B cell (primary cell): ENCODE measurements around the gene ARHGEF19. TPM values are rescaled to one million over a fixed set of nuclear protein-coding genes. Genes with fewer than 3 reads are reported as not detected.

Experiments used
- ATAC-seq: fragments of 200-7000 bp; cut with Tn5 transposase; one replicate; pipeline ENCODE4 v1.10.0; 2021; ENCODE audit warnings: low read depth, mild to moderate bottlenecking, moderate number of reproducible peaks, moderate library complexity
- CTCF ChIA-PET: fragments of 350-600 bp; sonication (Branson Sonifier 250); formaldehyde crosslinking; loops from one replicate; lab custom pipeline; 2021; ENCODE audit warnings: antibody characterized with exemption, inconsistent platforms; lab: Charles Lee
- POLR2A ChIA-PET: fragments of 350-600 bp; sonication (Branson Sonifier 250); formaldehyde crosslinking; loops from one replicate; lab custom pipeline; 2021; ENCODE audit warnings: antibody characterized with exemption; lab: Charles Lee
- DNase-seq: peaks from one replicate; pipeline ENCODE4 v3.0.0; 2013
- H2AFZ ChIP-seq: 2 replicates; pipeline ENCODE4 v1.6.1; 2012; ENCODE audit warnings: mild to moderate bottlenecking, low read depth, low read length; ENCODE audit not compliant: insufficient read depth, poor library complexity, severe bottlenecking
- H3K27ac ChIP-seq, 2 donors: 1 replicate in 1 of 2; 2 replicates in 1 of 2; pipeline ENCODE4 v1.5.1; 2012 to 2013; ENCODE audit warnings: low read length in 2 of 2, mild to moderate bottlenecking in 2 of 2, moderate library complexity in 1 of 2
- H3K27me3 ChIP-seq, 4 experiments: fragments of 200-600 bp in 1 of 4; sonication (generic) in 1 of 4; replicated peaks in 1 of 4; 1 replicate in 2 of 4; 2 replicates in 2 of 4; pipeline versions ENCODE4 v1.6.1 to v1.7.0; 2013 to 2016; ENCODE audit warnings: low read length in 3 of 4, mild to moderate bottlenecking in 2 of 4, mixed read lengths in 1 of 4, moderate library complexity in 1 of 4; ENCODE audit not compliant: insufficient read depth in 4 of 4, control insufficient read depth in 3 of 4; ENCODE audit errors: control extremely low read depth in 1 of 4
- H3K36me3 ChIP-seq, 2 experiments: replicated peaks in 1 of 2; 1 replicate in 1 of 2; 2 replicates in 1 of 2; pipeline versions ENCODE4 v1.6.1 to v1.7.1; 2013; ENCODE audit warnings: low read length in 1 of 2; ENCODE audit not compliant: insufficient read depth in 2 of 2, control insufficient read depth in 1 of 2; ENCODE audit errors: control extremely low read depth in 1 of 2, extremely low read depth in 1 of 2
- H3K4me1 ChIP-seq, 2 donors: fragments of 200-600 bp in 1 of 2; sonication (generic) in 1 of 2; 1 replicate in 1 of 2; 2 replicates in 1 of 2; pipeline versions ENCODE4 v1.5.1 to v1.6.1; 2013 to 2017; ENCODE audit warnings: low read length in 2 of 2; ENCODE audit not compliant: control insufficient read depth in 2 of 2, insufficient read depth in 2 of 2
- H3K4me2 ChIP-seq: replicated peaks from 2 replicates; pipeline ENCODE3; 2012; ENCODE audit warnings: mild to moderate bottlenecking, low read depth, low read length; ENCODE audit not compliant: poor library complexity, severe bottlenecking
- H3K4me3 ChIP-seq, 5 experiments: fragments of 200-600 bp in 1 of 5; sonication (generic) in 1 of 5; 1 replicate in 3 of 5; 2 replicates in 2 of 5; pipeline versions ENCODE4 v1.5.1 to v1.7.0; 2011 to 2016; ENCODE audit warnings: low read length in 4 of 5, mild to moderate bottlenecking in 4 of 5, low read depth in 2 of 5, control low read depth in 1 of 5, moderate library complexity in 1 of 5; ENCODE audit not compliant: insufficient read depth in 1 of 5; ENCODE audit errors: control extremely low read depth in 1 of 5, extremely low read depth in 1 of 5
- H3K79me2 ChIP-seq: fragments of 200-600 bp; sonication (generic); one replicate; pipeline ENCODE4 v1.6.0; 2016; ENCODE audit warnings: low read length; ENCODE audit not compliant: control insufficient read depth, insufficient read depth
- H3K9ac ChIP-seq: fragments of 200-600 bp; sonication (generic); 2 replicates; pipeline ENCODE4 v1.6.1; 2017; ENCODE audit warnings: mild to moderate bottlenecking, low read length, moderate library complexity
- H3K9me3 ChIP-seq, 3 donors: one replicate each; pipeline versions ENCODE4 v1.6.1 to v1.7.1; 2013; ENCODE audit warnings: low read length in 2 of 3; ENCODE audit not compliant: control insufficient read depth in 2 of 3, insufficient read depth in 1 of 3; ENCODE audit errors: control extremely low read depth in 1 of 3
- H4K20me1 ChIP-seq: 2 replicates; pipeline ENCODE4 v1.6.0; 2012; ENCODE audit warnings: mild to moderate bottlenecking, low read length; ENCODE audit not compliant: insufficient read depth, control insufficient read depth, poor library complexity, severe bottlenecking
- H3K27ac Mint-ChIP-seq: one replicate; pipeline ENCODE4 v1.8.0; 2021; ENCODE audit warnings: mixed read lengths
- H3K27me3 Mint-ChIP-seq: one replicate; pipeline ENCODE4 v1.8.0; 2021; ENCODE audit warnings: mixed read lengths
- H3K4me1 Mint-ChIP-seq: one replicate; pipeline ENCODE4 v1.8.0; 2021; ENCODE audit warnings: mixed read lengths
- H3K4me3 Mint-ChIP-seq: one replicate; pipeline ENCODE4 v1.8.0; 2021; ENCODE audit warnings: mixed read lengths
- H3K9me3 Mint-ChIP-seq: one replicate; pipeline ENCODE4 v1.8.0; 2022; ENCODE audit warnings: mixed read lengths; ENCODE audit not compliant: insufficient read depth
- EZH2 ChIP-seq: IDR thresholded peaks from 2 replicates; pipeline ENCODE4 v1.6.1; 2012; ENCODE audit warnings: borderline replicate concordance, low read depth, mild to moderate bottlenecking, moderate library complexity, low read length; ENCODE audit not compliant: insufficient read depth, poor library complexity, severe bottlenecking
- WGBS: methylation state at CpG from one replicate; pipeline ENCODE4 v1.1.5; 2013; ENCODE audit warnings: missing lambda C conversion rate; ENCODE audit not compliant: insufficient coverage; 5-methylcytosine and 5-hydroxymethylcytosine counted together
- intact Hi-C: fragments of 100-400 bp; cut with micrococcal nuclease; formaldehyde crosslinking; loops from one replicate; pipeline ENCODE4 v1.10.0; 2022
- polyA plus RNA-seq: library from polyadenylated mRNA; depleted of rRNA; stranded (reverse); fragments of >200 nt; gene quantifications from 2 replicates; pipeline ENCODE4 v1.2.3, GENCODE V29; 2012
- total RNA-seq, 2 donors: library from RNA; stranded (reverse); fragments of 120-200 nt in 1 of 2; gene quantifications; 1 replicate in 1 of 2; 2 replicates in 1 of 2; pipeline versions ENCODE4 v1.2.3 to v1.2.4, GENCODE V29; 2013 to 2022
- TF ChIP-seq, protein P1 (sequence below): fragments of 200-600 bp; IDR thresholded peaks from one replicate; pipeline ENCODE4 v1.8.0; 2022; ENCODE audit warnings: antibody characterized with exemption, mild to moderate bottlenecking

ARHGEF19 gene
- total and polyA plus RNA-seq, 2 donors (not counting 1 experiment from before 2014, with no cell fraction given), result 13.9 to 20.9 TPM

DNA sequence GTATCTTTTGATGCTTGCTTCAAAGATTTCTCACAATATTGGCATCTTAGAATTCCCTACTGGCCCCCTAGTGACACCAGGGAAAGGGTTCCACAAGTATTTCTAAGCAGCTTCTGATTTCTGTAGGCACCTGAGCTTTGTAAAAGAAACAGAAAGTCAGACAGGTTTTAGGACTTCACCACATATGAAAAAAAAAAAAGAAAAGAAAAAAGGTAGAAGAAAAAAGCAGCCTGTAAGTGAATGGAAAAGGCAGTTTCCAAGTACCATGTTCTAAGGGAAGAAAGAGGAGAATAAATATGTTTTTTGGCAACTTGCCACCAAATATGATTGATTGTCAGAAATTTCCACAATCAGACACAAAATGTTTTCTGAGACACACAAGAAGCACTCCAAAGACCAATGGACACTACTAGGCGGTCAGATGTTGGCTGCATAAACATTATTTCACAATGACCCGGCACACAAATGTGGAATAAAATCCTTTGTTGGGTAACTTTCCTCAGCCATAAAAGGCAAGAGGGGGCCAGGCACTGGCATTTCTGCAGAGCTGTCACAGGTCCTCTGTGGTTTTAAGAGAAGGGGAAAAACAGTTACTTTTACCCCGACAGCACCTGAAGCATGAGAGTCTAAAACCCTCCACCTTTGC, 37.3 kb upstream of the ARHGEF19 start:
- POLR2A ChIA-PET, result interaction anchor here (0.7 kb wide), 1 partner anchor 414 kb away, joined by 3 read pairs; no protein-coding TSS in a partner anchor

More for the DNA sequence above, 37.3 kb upstream of the ARHGEF19 start:
- CTCF ChIA-PET, result interaction anchor here (1.0 kb wide), 1 partner anchor 168 kb away, joined by 4 read pairs; no protein-coding TSS in a partner anchor
- Histone ChIP-seq H3K9me3 (no peaks in the 10 kb centered on the region), H3K4me3 (no peak overlapping the region), H3K4me1 (peaks cover 14 to 17% of the 10 kb centered on the region in 2 donors), H3K9ac (no peak overlapping the region), H3K4me2 (peak overlapping the region; percentile 5), H2AFZ (peak overlapping the region; percentile 2), H3K27ac (peak overlapping the region; percentile 37 to 68), H3K79me2 (no peaks in the 10 kb centered on the region), H4K20me1 (no peaks in the 10 kb centered on the region), H3K36me3 (peaks cover 2 to 48% of the 10 kb centered on the region in 2 experiments), H3K27me3 (no peaks in the 10 kb centered on the region)
- no peak overlapping the region for H3K4me3 Mint-ChIP-seq
- ATAC-seq (no peak), DNase-seq (no peak)
- no peaks in the 10 kb centered on the region for H3K9me3 Mint-ChIP-seq
- intact Hi-C loops, result no loop called here
- no peaks in the 10 kb centered on the region for H3K27me3 Mint-ChIP-seq
- H3K27ac Mint-ChIP-seq, result peak overlapping the region; percentile 82
- TF ChIP-seq, protein P1, sequence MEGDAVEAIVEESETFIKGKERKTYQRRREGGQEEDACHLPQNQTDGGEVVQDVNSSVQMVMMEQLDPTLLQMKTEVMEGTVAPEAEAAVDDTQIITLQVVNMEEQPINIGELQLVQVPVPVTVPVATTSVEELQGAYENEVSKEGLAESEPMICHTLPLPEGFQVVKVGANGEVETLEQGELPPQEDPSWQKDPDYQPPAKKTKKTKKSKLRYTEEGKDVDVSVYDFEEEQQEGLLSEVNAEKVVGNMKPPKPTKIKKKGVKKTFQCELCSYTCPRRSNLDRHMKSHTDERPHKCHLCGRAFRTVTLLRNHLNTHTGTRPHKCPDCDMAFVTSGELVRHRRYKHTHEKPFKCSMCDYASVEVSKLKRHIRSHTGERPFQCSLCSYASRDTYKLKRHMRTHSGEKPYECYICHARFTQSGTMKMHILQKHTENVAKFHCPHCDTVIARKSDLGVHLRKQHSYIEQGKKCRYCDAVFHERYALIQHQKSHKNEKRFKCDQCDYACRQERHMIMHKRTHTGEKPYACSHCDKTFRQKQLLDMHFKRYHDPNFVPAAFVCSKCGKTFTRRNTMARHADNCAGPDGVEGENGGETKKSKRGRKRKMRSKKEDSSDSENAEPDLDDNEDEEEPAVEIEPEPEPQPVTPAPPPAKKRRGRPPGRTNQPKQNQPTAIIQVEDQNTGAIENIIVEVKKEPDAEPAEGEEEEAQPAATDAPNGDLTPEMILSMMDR, result no peak
- no peak for TF ChIP-seq EZH2
- no CpG with 5 or more reads among the region's 3 CpGs for WGBS
- H3K4me1 Mint-ChIP-seq, result peaks cover 17% of the 10 kb centered on the region
